ENCODE data around the gene HNRNPL. TPM values are rescaled to one million over a fixed set of nuclear protein-coding genes. Genes with fewer than 3 reads are reported as not detected.

The HNRNPL gene
- total RNA-seq (2022; extraction: Qiagen RNA extraction; ENCODE audit: low read depth), result 346 to 375 TPM (median 352 TPM) in 5 replicates

DNA sequence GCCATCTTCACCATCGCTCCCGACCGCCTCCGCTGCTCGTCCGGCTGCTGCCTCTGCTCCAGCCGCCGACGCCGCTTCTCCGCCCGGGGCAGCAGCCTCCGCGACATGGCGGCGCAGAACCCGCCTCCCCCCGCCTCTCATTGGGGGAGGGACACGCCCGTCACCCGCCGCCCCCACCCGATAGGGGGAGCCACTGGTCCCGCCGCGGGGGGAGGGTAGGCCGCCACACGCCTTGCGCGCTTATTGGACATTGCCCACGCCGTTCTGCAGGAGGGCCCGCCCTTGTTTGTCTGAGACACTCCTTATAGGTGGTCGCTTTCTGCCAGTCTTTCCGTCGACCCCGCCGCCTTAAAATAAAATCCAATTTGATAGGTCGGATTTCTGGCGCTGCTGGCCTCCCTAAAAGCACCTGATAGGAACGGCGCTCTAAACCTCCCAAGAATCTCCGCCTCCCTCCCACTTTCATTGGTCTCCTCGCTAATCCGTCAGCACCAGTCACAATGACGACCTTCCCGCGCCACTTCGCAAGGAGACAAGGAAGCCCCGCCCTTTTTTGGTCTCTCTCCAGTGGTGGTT is at the start of gene HNRNPL:
HNRNPL (minus strand) TSS at position 127 of the 576 bp plus-strand sequence; CDS start at position 107, 20 bp downstream.

DNA sequence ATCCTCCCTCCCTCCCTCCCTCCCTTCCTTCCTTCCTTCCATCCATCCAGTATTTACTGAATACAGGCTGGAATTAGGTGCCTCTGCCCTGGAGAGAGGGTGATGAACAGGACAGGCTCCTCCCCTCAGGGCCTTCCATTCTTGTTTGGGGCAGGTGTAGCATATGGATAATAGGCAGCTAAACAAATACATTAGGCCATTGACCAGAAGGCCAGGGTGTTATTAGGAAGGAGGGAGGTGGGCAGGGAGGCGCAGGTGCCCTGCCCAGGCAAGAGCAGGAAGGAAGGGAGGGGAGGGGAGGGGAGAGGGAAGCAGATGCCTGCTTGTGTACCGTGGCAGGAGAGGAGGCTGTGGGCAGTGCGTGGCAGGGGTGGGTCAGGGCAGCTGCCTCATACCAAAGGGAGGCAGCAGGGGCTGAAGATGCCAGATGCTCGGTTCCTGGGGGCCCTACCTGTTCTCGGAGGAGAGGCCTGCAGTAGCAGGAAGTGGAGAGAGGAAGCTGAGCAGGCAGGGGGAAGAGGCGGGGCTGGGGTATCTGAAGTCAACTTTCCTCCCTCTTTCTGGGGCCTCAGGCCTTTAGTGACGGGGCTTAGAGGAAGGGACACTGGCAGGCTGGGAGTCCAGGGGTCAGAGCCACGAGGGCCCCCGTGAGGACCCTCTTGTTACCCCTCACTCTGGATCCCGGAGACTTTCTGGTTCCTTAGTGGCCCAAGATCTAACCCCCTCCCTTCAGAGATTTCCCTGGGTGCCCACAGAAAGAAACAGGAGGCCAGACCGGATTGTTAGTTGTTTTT is 28.2 kb upstream of the HNRNPL start, which contains the start of gene RINL:
RINL (minus strand) TSS at position 495 of the 794 bp plus-strand sequence. CDS start 1,533 bp downstream, outside the sequence.

DNA sequence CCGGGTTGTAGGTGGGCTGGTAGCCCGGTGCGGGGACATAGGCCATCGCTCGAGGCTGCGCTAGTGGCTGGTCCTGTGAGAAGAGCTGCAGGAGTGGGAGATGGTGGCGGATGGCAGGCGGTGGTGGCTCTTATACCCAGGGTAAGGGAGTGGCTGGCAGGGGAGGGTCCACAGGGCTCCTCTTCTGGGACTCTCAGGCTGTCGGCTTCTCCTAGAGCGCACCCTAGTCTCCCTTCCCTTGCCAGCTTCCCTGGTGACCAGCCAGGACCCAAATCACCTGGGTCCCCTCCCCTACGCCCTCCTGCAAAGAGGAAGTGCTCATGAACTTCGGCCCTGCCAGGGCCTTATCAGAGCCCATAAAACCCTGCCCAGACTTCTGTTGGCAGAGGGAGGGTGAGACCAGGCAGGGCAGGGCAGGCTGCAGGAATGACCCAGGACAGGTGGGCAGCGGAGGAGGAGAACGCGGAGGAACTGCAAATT is 36.9 kb downstream of the HNRNPL start, which contains the start of gene LGALS4:
LGALS4 (minus strand) TSS at position 105 of the 480 bp plus-strand sequence; CDS start at position 46, 59 bp downstream.

DNA sequence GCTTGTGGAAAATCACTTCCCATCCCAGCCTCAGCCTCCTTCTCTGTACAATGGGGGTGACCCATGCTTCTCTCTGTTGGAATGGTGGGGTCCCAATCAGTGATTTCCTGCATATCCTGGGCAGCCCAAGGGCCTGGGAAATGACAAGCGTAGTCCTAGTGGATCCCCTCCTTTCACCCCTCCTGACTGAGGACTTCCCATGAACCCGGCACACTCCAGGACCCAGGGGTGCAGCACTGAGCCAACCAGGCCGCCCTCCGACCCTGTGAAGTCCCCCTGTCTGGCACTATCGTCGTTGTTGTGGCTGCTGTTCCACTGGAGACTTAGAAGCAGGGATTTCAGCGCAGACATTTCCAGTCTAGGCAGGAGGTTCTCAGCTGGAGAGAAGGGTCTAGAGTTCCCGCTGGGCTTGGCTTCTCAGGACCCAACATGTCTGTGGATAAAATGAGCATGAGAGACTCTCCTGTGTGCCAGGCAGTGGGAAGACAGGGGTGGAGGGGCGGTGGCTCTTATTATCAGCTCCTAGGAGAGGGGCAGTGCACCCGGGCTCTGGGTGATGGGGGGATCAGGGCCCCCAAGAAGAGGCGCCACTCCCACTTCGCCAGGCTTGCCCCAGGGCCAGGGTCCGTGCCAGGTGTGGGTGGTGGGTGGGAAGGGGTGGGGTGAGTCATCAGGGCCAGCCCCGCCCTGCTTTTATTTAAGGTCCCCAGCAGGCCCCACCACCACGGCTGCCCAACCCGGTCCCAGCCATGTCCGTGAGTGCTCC is 61.1 kb downstream of the HNRNPL start, which contains the start of gene LGALS7B:
LGALS7B (plus strand) TSS at position 723 of the 766 bp plus-strand sequence; CDS start at position 750, 27 bp downstream.

Other genes starting within 250 kb of the HNRNPL start
- 0.27 to 1.4 TPM (median 0.70 TPM) in 5 replicates for gene MAP4K1, start 232.0 kb downstream of the HNRNPL start, total RNA-seq (2022; extraction: Qiagen RNA extraction; ENCODE audit: low read depth)
- gene EIF3K, start 230.8 kb downstream of the HNRNPL start, total RNA-seq (2022; extraction: Qiagen RNA extraction; ENCODE audit: low read depth), result 692 to 886 TPM (median 749 TPM) in 5 replicates
- gene ACTN4, start 202.3 kb downstream of the HNRNPL start, total RNA-seq (2022; extraction: Qiagen RNA extraction; ENCODE audit: low read depth), result 858 to 1,250 TPM (median 1,162 TPM) in 5 replicates
- gene CAPN12, start 105.5 kb downstream of the HNRNPL start, total RNA-seq (2022; extraction: Qiagen RNA extraction; ENCODE audit: low read depth), result 3.6 to 6.5 TPM (median 5.9 TPM) in 5 replicates
- 0.82 to 1.0 TPM in 2 of 5 replicates, not detected in the others for gene LGALS7, start 76.5 kb downstream of the HNRNPL start, total RNA-seq (2022; extraction: Qiagen RNA extraction; ENCODE audit: low read depth)
- 0.34 TPM in 1 of 5 replicates, not detected in the others for gene LGALS7B, start 60.8 kb downstream of the HNRNPL start, total RNA-seq (2022; extraction: Qiagen RNA extraction; ENCODE audit: low read depth)
- gene LGALS4, start 37.0 kb downstream of the HNRNPL start, total RNA-seq (2022; extraction: Qiagen RNA extraction; ENCODE audit: low read depth), result 0.30 to 1.8 TPM (median 0.78 TPM) in 5 replicates
- 322 to 420 TPM (median 344 TPM) in 5 replicates for gene ECH1, start 18.2 kb downstream of the HNRNPL start, total RNA-seq (2022; extraction: Qiagen RNA extraction; ENCODE audit: low read depth)
- gene RINL, start 28.3 kb upstream of the HNRNPL start, total RNA-seq (2022; extraction: Qiagen RNA extraction; ENCODE audit: low read depth), result 1.8 to 4.3 TPM (median 2.4 TPM) in 5 replicates
- gene SIRT2, start 49.6 kb upstream of the HNRNPL start, total RNA-seq (2022; extraction: Qiagen RNA extraction; ENCODE audit: low read depth), result 30.9 to 39.0 TPM (median 35.8 TPM) in 5 replicates
- gene NFKBIB, start 50.0 kb upstream of the HNRNPL start, total RNA-seq (2022; extraction: Qiagen RNA extraction; ENCODE audit: low read depth), result 64.6 to 117 TPM (median 111 TPM) in 5 replicates
- gene CCER2, start 62.2 kb upstream of the HNRNPL start, total RNA-seq (2022; extraction: Qiagen RNA extraction; ENCODE audit: low read depth), result 0.60 to 1.0 TPM (median 0.77 TPM) in 5 replicates
- gene SARS2, start 80.8 kb upstream of the HNRNPL start, total RNA-seq (2022; extraction: Qiagen RNA extraction; ENCODE audit: low read depth), result 47.0 to 60.3 TPM (median 55.3 TPM) in 5 replicates
- 197 to 307 TPM (median 299 TPM) in 5 replicates for gene MRPS12, start 81.0 kb upstream of the HNRNPL start, total RNA-seq (2022; extraction: Qiagen RNA extraction; ENCODE audit: low read depth)
- 63.6 to 91.5 TPM (median 81.3 TPM) in 5 replicates for gene FBXO17, start 125.8 kb upstream of the HNRNPL start, total RNA-seq (2022; extraction: Qiagen RNA extraction; ENCODE audit: low read depth)
- gene FBXO27, start 182.6 kb upstream of the HNRNPL start, total RNA-seq (2022; extraction: Qiagen RNA extraction; ENCODE audit: low read depth), result 3.5 to 7.1 TPM (median 4.6 TPM) in 5 replicates
- 0.14 to 0.24 TPM (median 0.17 TPM) in 4 of 5 replicates, not detected in the other for gene ACP7, start 234.4 kb upstream of the HNRNPL start, total RNA-seq (2022; extraction: Qiagen RNA extraction; ENCODE audit: low read depth)